GM12873 (cell line): ENCODE measurements around the gene JAG1.

ENCODE experiments used
- TF ChIP-seq, protein P1 (sequence below): IDR thresholded peaks from 2 replicates; pipeline ENCODE4 v1.5.1; 2012; ENCODE audit warnings: low read depth, mild to moderate bottlenecking, moderate library complexity, low read length, control low read depth; ENCODE audit not compliant: insufficient read depth; ENCODE audit errors: missing control alignments

JAG1 gene

DNA sequence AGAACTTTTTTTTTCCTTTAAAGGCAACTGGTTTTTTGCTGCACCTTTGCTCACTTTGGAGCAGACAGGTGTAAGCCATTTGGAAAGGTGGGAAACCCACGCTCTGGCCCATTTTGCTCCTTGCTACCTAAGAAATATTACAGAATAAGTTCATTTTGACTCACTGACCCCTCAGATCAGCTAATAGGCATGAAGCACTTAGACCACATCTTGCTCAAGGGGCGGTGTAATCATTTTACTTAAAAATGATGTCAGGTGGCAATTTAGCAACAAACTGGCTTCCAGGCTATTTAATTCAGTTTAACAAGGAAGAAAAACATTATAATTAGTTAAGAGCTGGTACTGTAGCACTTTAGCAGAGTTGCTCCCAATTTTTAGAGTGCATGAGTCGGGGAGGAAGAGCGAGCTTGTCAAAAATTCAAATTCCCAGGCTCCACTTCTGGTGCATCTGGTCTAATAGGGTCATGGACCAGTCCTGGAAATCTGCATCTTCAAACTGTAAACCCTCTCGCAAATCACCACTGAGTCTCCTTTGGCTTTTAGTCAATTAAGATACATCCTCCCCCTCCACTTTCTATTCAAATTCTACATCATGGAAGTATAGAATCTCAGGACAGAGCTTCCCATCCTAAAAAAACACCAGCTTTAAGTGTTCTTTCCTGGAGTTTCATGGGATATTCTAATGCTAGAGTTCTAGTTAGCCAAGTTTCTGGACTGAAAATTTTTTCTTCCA lies 38.2 kb downstream of the JAG1 start:
- TF ChIP-seq, protein P1, sequence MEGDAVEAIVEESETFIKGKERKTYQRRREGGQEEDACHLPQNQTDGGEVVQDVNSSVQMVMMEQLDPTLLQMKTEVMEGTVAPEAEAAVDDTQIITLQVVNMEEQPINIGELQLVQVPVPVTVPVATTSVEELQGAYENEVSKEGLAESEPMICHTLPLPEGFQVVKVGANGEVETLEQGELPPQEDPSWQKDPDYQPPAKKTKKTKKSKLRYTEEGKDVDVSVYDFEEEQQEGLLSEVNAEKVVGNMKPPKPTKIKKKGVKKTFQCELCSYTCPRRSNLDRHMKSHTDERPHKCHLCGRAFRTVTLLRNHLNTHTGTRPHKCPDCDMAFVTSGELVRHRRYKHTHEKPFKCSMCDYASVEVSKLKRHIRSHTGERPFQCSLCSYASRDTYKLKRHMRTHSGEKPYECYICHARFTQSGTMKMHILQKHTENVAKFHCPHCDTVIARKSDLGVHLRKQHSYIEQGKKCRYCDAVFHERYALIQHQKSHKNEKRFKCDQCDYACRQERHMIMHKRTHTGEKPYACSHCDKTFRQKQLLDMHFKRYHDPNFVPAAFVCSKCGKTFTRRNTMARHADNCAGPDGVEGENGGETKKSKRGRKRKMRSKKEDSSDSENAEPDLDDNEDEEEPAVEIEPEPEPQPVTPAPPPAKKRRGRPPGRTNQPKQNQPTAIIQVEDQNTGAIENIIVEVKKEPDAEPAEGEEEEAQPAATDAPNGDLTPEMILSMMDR = no peak

DNA sequence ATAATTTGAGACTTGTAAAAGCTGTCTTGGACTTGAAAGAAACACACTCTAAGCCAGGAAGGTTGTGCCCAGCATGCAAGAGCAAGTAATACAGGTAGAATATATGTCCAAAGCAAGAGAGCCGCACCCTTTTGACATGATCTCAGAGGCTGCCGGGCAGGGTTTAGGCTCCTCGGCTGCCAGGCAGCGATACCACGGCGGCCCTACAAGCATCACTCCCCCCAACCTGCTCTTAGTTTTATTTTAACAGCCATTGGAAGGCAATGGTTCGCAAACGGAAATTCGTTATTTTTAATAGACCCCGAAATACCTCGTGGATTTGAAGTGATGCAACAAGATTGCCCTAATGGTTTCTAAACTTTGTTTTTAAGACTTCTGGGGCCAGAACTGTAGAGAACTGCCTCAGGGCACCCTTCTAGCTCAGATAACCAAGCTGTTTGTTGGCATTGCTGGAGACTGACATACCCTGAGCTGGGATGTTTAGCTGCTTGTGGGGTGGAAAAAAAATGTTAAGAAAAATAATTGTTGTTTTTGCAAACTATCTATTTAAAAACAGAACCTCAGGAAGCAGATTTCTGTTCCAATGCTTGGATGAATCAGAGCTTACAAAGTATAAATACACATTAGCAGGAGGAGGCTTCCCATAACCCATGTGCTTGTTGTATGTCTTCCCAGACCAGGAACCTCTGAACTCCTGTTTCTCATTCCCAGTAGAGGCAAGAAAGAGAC lies 39.0 kb downstream of the JAG1 start:
- TF ChIP-seq, protein P1 = no peak

DNA sequence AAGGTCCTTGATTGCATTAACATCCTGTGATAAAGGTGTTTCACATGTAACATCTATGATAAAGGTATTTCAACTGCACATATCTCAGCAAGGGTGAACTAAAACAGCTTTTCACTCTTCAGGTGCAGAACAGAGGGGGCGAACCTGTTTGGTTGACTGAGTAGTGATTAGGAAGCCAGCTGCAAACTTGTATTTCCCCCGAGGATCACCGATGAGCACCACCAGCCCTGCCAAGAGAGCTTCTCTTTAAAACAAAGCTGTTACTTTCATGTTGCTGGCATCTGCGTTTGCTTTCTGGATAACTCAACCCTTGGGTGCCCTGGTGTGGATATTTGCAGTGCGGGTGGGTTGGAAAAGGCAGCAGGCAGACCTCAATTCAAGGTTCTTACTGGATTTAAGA lies 39.6 kb downstream of the JAG1 start:
- TF ChIP-seq, protein P1 = no peak

DNA sequence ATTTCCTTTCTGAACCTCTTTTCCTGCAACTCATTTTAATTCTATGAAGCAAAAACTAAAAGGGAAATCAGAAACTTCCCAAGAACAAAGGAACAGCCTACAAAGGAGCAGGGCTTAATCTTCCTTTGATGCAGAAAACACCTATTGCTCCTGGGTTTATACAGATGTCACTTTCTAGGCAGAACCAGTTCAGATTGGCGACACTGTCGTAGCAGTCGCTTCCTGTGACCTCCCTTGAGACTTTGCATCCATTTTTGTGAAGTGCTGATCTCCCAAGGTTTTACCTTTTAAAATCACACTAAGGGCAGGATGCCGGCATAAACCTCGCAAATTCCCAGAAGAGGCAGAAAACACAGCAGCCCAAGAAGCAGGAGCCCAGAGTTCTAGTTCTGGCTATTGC lies 40.1 kb downstream of the JAG1 start:
- TF ChIP-seq, protein P1 = no peak

DNA sequence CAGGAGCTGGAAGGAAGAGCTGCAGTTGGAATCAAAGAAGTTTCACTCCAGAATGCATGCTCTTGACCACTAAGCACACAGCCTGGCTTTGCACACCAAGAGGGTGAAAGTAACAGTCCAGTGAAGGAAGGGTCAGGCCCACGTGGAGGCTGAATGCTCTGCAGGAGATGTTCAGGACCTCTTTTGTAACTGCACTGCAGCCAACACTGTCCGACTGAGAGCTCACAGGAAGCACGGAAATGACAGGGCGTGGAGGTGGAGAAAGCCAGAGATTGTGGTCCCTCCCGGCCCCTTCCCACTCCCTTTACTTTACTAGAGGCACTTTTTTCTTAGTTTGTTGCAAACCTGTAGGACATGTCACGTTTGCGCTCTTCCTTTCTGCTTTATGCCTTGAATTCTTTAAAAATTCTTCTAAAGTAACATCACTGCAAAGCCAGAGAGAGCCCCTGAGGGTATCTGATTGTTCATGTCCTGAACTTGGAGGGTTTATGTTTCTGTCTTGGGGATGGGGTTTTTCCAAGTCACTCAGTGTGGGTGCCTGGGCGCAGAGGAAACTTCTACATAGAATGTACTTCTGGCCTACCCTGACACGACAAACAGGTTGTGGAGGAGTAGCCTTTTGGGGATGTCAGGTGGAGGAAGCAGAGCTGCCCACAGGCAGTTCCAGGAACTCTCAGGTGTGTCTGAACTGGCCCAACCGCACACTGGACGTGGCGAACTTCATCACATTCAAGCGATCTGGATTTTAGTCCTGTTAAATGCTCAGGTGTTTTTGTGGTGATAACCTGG lies 40.9 kb downstream of the JAG1 start:
- TF ChIP-seq, protein P1 = no peak

DNA sequence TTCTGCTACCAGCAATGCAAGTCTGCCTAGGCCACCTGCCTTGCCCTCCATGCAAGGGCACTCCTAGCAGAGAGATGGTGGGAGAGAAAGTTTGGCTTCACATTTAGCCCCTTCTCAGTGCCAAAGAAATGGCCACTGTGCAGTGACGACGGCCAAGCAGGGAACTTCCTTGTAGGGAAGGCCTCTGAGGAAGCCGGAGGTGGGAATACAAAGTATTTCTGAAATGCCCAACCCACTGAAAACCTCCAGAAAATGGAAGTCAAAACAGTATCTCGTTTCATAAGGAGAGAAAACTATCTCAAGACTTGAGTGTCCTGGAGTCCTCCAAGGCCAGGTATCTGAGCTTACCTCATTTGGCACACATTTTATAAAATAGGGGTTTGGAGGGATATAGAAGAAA lies 42.7 kb downstream of the JAG1 start:
- TF ChIP-seq, protein P1 = no peak
